Left ventricle myocardium inferior (tissue), 1 donor: ENCODE results near the gene SEMA4A. TPM values are rescaled to one million over a fixed set of nuclear protein-coding genes. Genes with fewer than 3 reads are reported as not detected.

Experiments
- DNase-seq: peaks from one replicate; pipeline ENCODE4 v3.0.0-alpha.2; 2020
- H3K27ac ChIP-seq: fragments of 200-600 bp; replicated peaks from 2 replicates; pipeline ENCODE4 v1.8.0; 2021
- H3K27me3 ChIP-seq: fragments of 200-600 bp; 2 replicates; pipeline ENCODE4 v1.8.0; 2021; ENCODE audit warnings: low read depth
- H3K36me3 ChIP-seq: fragments of 200-600 bp; 2 replicates; pipeline ENCODE4 v1.8.0; 2021
- H3K4me1 ChIP-seq: fragments of 200-600 bp; 2 replicates; pipeline ENCODE4 v1.8.0; 2021
- H3K4me3 ChIP-seq: fragments of 200-600 bp; 2 replicates; pipeline ENCODE4 v1.8.0; 2021; ENCODE audit warnings: mild to moderate bottlenecking, moderate library complexity
- H3K9me3 ChIP-seq: fragments of 200-600 bp; replicated peaks from 2 replicates; pipeline ENCODE4 v1.8.0; 2021
- intact Hi-C: fragments of 100-400 bp; cut with micrococcal nuclease; formaldehyde crosslinking; loops from one replicate; pipeline ENCODE4 v1.11.0; 2022
- total RNA-seq: library from RNA; stranded (reverse); fragmentation: NEBNext Ultra II Directional; extraction: Animal tissue kit (Norgen Biotek cat#: 25700); gene quantifications from one replicate; pipeline ENCODE4 v1.2.1, GENCODE V29; 2021
- TF ChIP-seq, protein P1 (sequence below): fragments of 200-600 bp; IDR thresholded peaks from 2 replicates; pipeline ENCODE4 v1.8.0; 2021; ENCODE audit warnings: antibody characterized with exemption, mild to moderate bottlenecking, borderline replicate concordance
- donor health status: DM: no; HTN: yes; CAD: no; lungs with severe emphysema.

The SEMA4A gene
- total RNA-seq, 1 donor from 2014 or later: 1.0 TPM

DNA sequence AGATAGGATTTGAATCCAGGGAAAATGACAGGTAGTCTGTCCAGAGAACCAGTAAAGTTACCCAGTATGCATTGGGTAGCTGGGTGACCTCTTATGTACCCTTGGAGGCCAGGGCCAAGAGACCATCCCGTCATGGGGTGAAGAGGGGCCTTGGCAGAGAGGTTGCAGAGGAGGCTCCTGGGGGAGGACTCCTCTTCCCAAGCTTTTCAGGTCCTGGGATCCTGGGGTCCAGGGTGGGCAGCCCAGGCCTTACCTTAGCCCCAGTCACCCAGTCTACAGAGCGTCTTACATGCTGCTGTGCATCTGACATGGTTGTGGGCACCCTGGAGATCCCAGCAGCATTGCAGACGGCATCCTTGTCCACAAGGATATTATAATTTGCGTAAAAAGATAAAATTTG is 73.4 kb downstream of the SEMA4A start:
- H3K4me3 ChIP-seq: no peak overlapping the region
- TF ChIP-seq, protein P1, sequence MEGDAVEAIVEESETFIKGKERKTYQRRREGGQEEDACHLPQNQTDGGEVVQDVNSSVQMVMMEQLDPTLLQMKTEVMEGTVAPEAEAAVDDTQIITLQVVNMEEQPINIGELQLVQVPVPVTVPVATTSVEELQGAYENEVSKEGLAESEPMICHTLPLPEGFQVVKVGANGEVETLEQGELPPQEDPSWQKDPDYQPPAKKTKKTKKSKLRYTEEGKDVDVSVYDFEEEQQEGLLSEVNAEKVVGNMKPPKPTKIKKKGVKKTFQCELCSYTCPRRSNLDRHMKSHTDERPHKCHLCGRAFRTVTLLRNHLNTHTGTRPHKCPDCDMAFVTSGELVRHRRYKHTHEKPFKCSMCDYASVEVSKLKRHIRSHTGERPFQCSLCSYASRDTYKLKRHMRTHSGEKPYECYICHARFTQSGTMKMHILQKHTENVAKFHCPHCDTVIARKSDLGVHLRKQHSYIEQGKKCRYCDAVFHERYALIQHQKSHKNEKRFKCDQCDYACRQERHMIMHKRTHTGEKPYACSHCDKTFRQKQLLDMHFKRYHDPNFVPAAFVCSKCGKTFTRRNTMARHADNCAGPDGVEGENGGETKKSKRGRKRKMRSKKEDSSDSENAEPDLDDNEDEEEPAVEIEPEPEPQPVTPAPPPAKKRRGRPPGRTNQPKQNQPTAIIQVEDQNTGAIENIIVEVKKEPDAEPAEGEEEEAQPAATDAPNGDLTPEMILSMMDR: no peak
- DNase-seq: no peak
- no peaks in the 10 kb centered on the region for H3K9me3 ChIP-seq
- no peaks in the 10 kb centered on the region for H3K27me3 ChIP-seq
- H3K36me3 ChIP-seq: peaks cover 55% of the 10 kb centered on the region
- H3K27ac ChIP-seq: no peak overlapping the region
- intact Hi-C loops: loop anchor here (5.0 kb wide), 1 partner anchor 134 kb away; no protein-coding TSS in a partner anchor
- H3K4me1 ChIP-seq: no peaks in the 10 kb centered on the region

Other genes starting within 250 kb of the SEMA4A start
- gene RIT1, start 242.2 kb upstream of the SEMA4A start, total RNA-seq: 19.0 TPM
- 21.2 TPM for gene KHDC4, start 219.2 kb upstream of the SEMA4A start, total RNA-seq
- gene RXFP4, start 211.9 kb upstream of the SEMA4A start, total RNA-seq: not detected
- gene ARHGEF2, start 175.0 kb upstream of the SEMA4A start, total RNA-seq: 69.3 TPM
- gene SSR2, start 132.6 kb upstream of the SEMA4A start, total RNA-seq: 77.6 TPM
- gene UBQLN4, start 99.8 kb upstream of the SEMA4A start, total RNA-seq: 29.9 TPM
- gene LAMTOR2, start 98.8 kb upstream of the SEMA4A start, total RNA-seq: 55.0 TPM
- gene RAB25, start 92.4 kb upstream of the SEMA4A start, total RNA-seq: not detected
- gene MEX3A, start 71.1 kb upstream of the SEMA4A start, total RNA-seq: 0.16 TPM
- 236 TPM for gene LMNA, start 38.9 kb upstream of the SEMA4A start, total RNA-seq
- 14.4 TPM for gene SLC25A44, start 40.5 kb downstream of the SEMA4A start, total RNA-seq
- gene PMF1, start 59.4 kb downstream of the SEMA4A start, total RNA-seq: 55.8 TPM
- gene BGLAP, start 88.6 kb downstream of the SEMA4A start, total RNA-seq: 0.30 TPM
- gene PAQR6, start 94.5 kb downstream of the SEMA4A start, total RNA-seq: 0.47 TPM
- gene SMG5, start 129.2 kb downstream of the SEMA4A start, total RNA-seq: 91.1 TPM
- 1.5 TPM for gene TMEM79, start 130.7 kb downstream of the SEMA4A start, total RNA-seq
- gene GLMP, start 142.1 kb downstream of the SEMA4A start, total RNA-seq: 14.2 TPM
- not detected for gene VHLL, start 145.7 kb downstream of the SEMA4A start, total RNA-seq
- gene CCT3, start 184.7 kb downstream of the SEMA4A start, total RNA-seq: 123 TPM
- 0.58 TPM for gene TSACC, start 184.9 kb downstream of the SEMA4A start, total RNA-seq
- not detected for gene RHBG, start 215.6 kb downstream of the SEMA4A start, total RNA-seq